ENCODE data around the gene LSM7.
"Not testable (repeated sequence)": the region's sequence is repeated elsewhere in the genome, so short reads cannot be mapped to it uniquely, and the experiment has no call there.

The LSM7 gene

GRCh38 chr19:2354670-2355069 is 26.3 kb upstream of the LSM7 start:
- DNase-seq: no peak

- no peak for DNase-seq
Observed at GRCh38 chr19:2353887-2354592, 25.7 kb upstream of the LSM7 start.

- no peak for DNase-seq
Observed at GRCh38 chr19:2353159-2353886, 24.9 kb upstream of the LSM7 start.

GRCh38 chr19:2352121-2352520 is 23.7 kb upstream of the LSM7 start:
- no peak for DNase-seq

GRCh38 chr19:2351591-2351990 is 23.2 kb upstream of the LSM7 start:
- no peak for DNase-seq

GRCh38 chr19:2350656-2351055 is 22.3 kb upstream of the LSM7 start:
- no peak for DNase-seq

- not testable (repeated sequence) for DNase-seq
Observed at GRCh38 chr19:2349818-2350217, 21.4 kb upstream of the LSM7 start.

- DNase-seq: no peak
Observed at GRCh38 chr19:2345794-2346663, 17.6 kb upstream of the LSM7 start.

- no peak for DNase-seq
Observed at GRCh38 chr19:2345076-2345475, 16.7 kb upstream of the LSM7 start.

- no peak for DNase-seq
Observed at GRCh38 chr19:2344381-2344870, 16.0 kb upstream of the LSM7 start.

- no peak for DNase-seq
Observed at GRCh38 chr19:2343289-2343982, 15.1 kb upstream of the LSM7 start.

- no peak for DNase-seq
Observed at GRCh38 chr19:2342656-2343288, 14.4 kb upstream of the LSM7 start.

- DNase-seq: no peak
Observed at GRCh38 chr19:2341982-2342381, 13.6 kb upstream of the LSM7 start.

- DNase-seq: no peak
Observed at GRCh38 chr19:2341244-2341751, 12.9 kb upstream of the LSM7 start.

GRCh38 chr19:2340496-2341243 is 12.3 kb upstream of the LSM7 start:
- DNase-seq: no peak

GRCh38 chr19:2339644-2340310 is 11.4 kb upstream of the LSM7 start:
- no peak for DNase-seq

- DNase-seq: no peak
Observed at GRCh38 chr19:2338751-2339643, 10.6 kb upstream of the LSM7 start.

- DNase-seq: no peak
Observed at GRCh38 chr19:2338055-2338615, 9.7 kb upstream of the LSM7 start.

- no peak for DNase-seq
Observed at GRCh38 chr19:2337329-2337707, 8.9 kb upstream of the LSM7 start.

Measured in CD4-positive, alpha-beta T cell treated with Interleukin-4 for 4 hours (primary cell).